K562 (cell line): Measurements from ENCODE around the gene APBB2. TPM values are rescaled to one million over a fixed set of nuclear protein-coding genes. Genes with fewer than 3 reads are reported as not detected.

Experiments used
- ATAC-seq: fragments of 200-7000 bp; cut with Tn5 transposase; 3 replicates; pipeline ENCODE4 v1.9.1; 2020; ENCODE audit warnings: moderate library complexity
- BruUV-seq: library from RNA; stranded (reverse); fragments of 400-500 nt; replicated peaks from 2 replicates; lab custom pipeline; 2021; lab: Mats Ljungman, UMichigan
- CTCF ChIA-PET: fragments of 300-600 bp; formaldehyde crosslinking; extraction: SDS; loops from one replicate; lab custom pipeline; 2021; ENCODE audit warnings: low intra/inter-chr PET ratio; lab: Yijun Ruan, JAX
- POLR2A ChIA-PET: fragments of 300-600, 350-650 bp; sonication (Branson Sonifier 250); formaldehyde crosslinking; extraction: SDS; loops from one replicate; lab custom pipeline; 2021; ENCODE audit warnings: antibody characterized with exemption, inconsistent platforms; lab: Yijun Ruan, JAX
- DNase-seq, 4 experiments: peaks; one replicate each; pipeline versions ENCODE4 v3.0.0 to v3.0.0-alpha.2; 2011 to 2018; ENCODE audit warnings: low spot score in 3 of 4, mixed read lengths in 3 of 4; ENCODE audit errors: extremely low read depth in 1 of 4
- FAIRE-seq: peaks from 2 replicates; lab custom pipeline; 2011; peaks lifted over from hg19 to GRCh38; lab: Jason Lieb, UNC
- H2AFZ ChIP-seq: 2 replicates; pipeline ENCODE4 v1.6.0; 2011; ENCODE audit warnings: low read depth, low read length, control low read depth, inconsistent platforms
- H3K27ac ChIP-seq: fragments of 200-600 bp; 3 replicates; pipeline ENCODE4 v1.8.0; 2011; ENCODE audit warnings: low read depth, mild to moderate bottlenecking, control low read depth, inconsistent platforms, low read length, moderate library complexity, mixed read lengths; ENCODE audit errors: extremely low read depth
- H3K27me3 ChIP-seq, 2 experiments: fragments of 300-600 bp in 1 of 2; 2 replicates in 1 of 2; 3 replicates in 1 of 2; pipeline versions ENCODE4 v1.6.0 to v1.8.0; 2011; ENCODE audit warnings: inconsistent platforms in 2 of 2, low read length in 2 of 2, mild to moderate bottlenecking in 1 of 2, mixed read lengths in 1 of 2, moderate library complexity in 1 of 2; ENCODE audit not compliant: control insufficient read depth in 2 of 2, insufficient read depth in 2 of 2
- H3K36me3 ChIP-seq: fragments of 300-600 bp; 3 replicates; pipeline ENCODE4 v1.8.0; 2011; ENCODE audit warnings: mild to moderate bottlenecking, low read length, inconsistent platforms; ENCODE audit not compliant: control insufficient read depth, insufficient read depth
- H3K4me1 ChIP-seq, 2 experiments: fragments of 200-600 bp in 1 of 2; replicated peaks in 1 of 2; 2 replicates in 1 of 2; 3 replicates in 1 of 2; pipeline versions ENCODE4 v1.5.1 to v1.8.0; 2011; ENCODE audit warnings: inconsistent platforms in 2 of 2, low read length in 2 of 2, mild to moderate bottlenecking in 1 of 2, mixed read lengths in 1 of 2, moderate library complexity in 1 of 2; ENCODE audit not compliant: control insufficient read depth in 2 of 2, insufficient read depth in 2 of 2
- H3K4me2 ChIP-seq: 2 replicates; pipeline ENCODE4 v1.6.1; 2011; ENCODE audit warnings: low read length, control low read depth, inconsistent platforms, mixed read lengths; ENCODE audit not compliant: insufficient read depth
- H3K4me3 ChIP-seq: fragments of 200-600 bp; sonication (generic), shearing (Covaris generic); 2 replicates; pipeline ENCODE4 v1.5.1; 2016; ENCODE audit warnings: control low read depth, inconsistent platforms
- H3K79me2 ChIP-seq: fragments of 200-600 bp; 3 replicates; pipeline ENCODE4 v1.8.0; 2011; ENCODE audit warnings: low read length, inconsistent platforms; ENCODE audit not compliant: control insufficient read depth, insufficient read depth
- H3K9ac ChIP-seq, 2 experiments: 2 replicates each; pipeline versions ENCODE4 v1.6.0 to v1.6.1; 2011; ENCODE audit warnings: low read depth in 2 of 2, low read length in 2 of 2, control low read depth in 1 of 2, inconsistent platforms in 1 of 2, mild to moderate bottlenecking in 1 of 2, mixed read lengths in 1 of 2; ENCODE audit not compliant: insufficient read depth in 1 of 2
- H3K9me1 ChIP-seq: one replicate; pipeline ENCODE4 v1.6.0; 2011; ENCODE audit warnings: inconsistent platforms, mild to moderate bottlenecking, low read length, moderate library complexity; ENCODE audit not compliant: control insufficient read depth, insufficient read depth
- H3K9me3 ChIP-seq: replicated peaks from 2 replicates; pipeline ENCODE4 v1.5.1; 2011; ENCODE audit warnings: low read depth, low read length, inconsistent platforms; ENCODE audit not compliant: control insufficient read depth, insufficient read depth
- H4K20me1 ChIP-seq: replicated peaks from 2 replicates; pipeline ENCODE4 v1.6.1; 2011; ENCODE audit warnings: low read length, inconsistent platforms, mixed read lengths; ENCODE audit not compliant: control insufficient read depth, insufficient read depth
- BCL6 ChIP-seq: fragments of 250-450 bp; sonication (Bioruptor Pico); IDR thresholded peaks from 2 replicates; pipeline ENCODE4 v1.4.0; 2020
- MCM2 ChIP-seq: fragments of 450-650 bp; IDR thresholded peaks from 2 replicates; pipeline ENCODE4 v1.6.1; 2017; ENCODE audit warnings: low read depth, mild to moderate bottlenecking
- PCBP2 ChIP-seq: fragments of 200-400 bp; formaldehyde crosslinking; IDR thresholded peaks from 2 replicates; pipeline ENCODE4 v1.6.1; 2018; ENCODE audit warnings: low read length, low read depth, mild to moderate bottlenecking, moderate library complexity; ENCODE audit not compliant: poor library complexity, severe bottlenecking
- ZBTB8A ChIP-seq: fragments of 450-650 bp; IDR thresholded peaks from 2 replicates; pipeline ENCODE4 v1.6.1; 2018; ENCODE audit warnings: mild to moderate bottlenecking, moderate library complexity; ENCODE audit not compliant: partially characterized antibody
- ZNF274 ChIP-seq: IDR thresholded peaks from 2 replicates; pipeline ENCODE4 v1.6.1; 2011; ENCODE audit warnings: low read depth, mild to moderate bottlenecking, low read length, moderate library complexity, borderline replicate concordance
- WGBS: fragments of 100-300 bp; shearing (Covaris generic); methylation state at CpG from one replicate; pipeline ENCODE4 v1.1.6; 2016; ENCODE audit warnings: low coverage, mixed read lengths; ENCODE audit not compliant: insufficient coverage; ENCODE audit errors: missing lambda C conversion rate; 5-methylcytosine and 5-hydroxymethylcytosine counted together
- in situ Hi-C: fragments of 300-500 bp; cut with MboI; formaldehyde crosslinking; loops from 4 replicates; pipeline ENCODE4 v1.15.0; 2018; ENCODE audit warnings: inconsistent platforms, mixed read lengths
- intact Hi-C: fragments of 100-400 bp; cut with micrococcal nuclease; formaldehyde crosslinking; loops from 2 replicates; pipeline ENCODE4 v1.14.2; 2022
- polyA plus RNA-seq, 8 experiments: library from polyadenylated mRNA; depleted of rRNA in 4 of 8; stranded (reverse) in 5 of 8; unstranded in 3 of 8; fragments of >200 nt; fragmentation: Nextera tagmentation in 2 of 8; fragmentation: Illumina TruSeq in 1 of 8; extraction: Ambion mirVana in 2 of 8; extraction: Trizol in 1 of 8; gene quantifications; 2 replicates each; pipeline versions ENCODE4 v1.2.1 to v1.2.3, GENCODE V29; 2011 to 2014; ENCODE audit warnings: inconsistent platforms in 1 of 8, missing spikeins in 1 of 8
- total RNA-seq, 7 experiments: library from RNA; depleted of rRNA in 6 of 7; stranded (reverse); fragments of >200 nt in 6 of 7; fragmentation: Illumina TruSeq in 2 of 7; extraction: Trizol in 2 of 7; gene quantifications; 2 replicates each; pipeline versions ENCODE4 v1.2.1 to v1.2.3, GENCODE V29; 2011 to 2021; ENCODE audit warnings: low replicate concordance in 1 of 7

The APBB2 gene
- total and polyA plus RNA-seq, 9 of the 15 experiments (the other 6 are each of a cell fraction or from before 2014, with no cell fraction given), result 0.08 to 2.1 (median 1.4) TPM

- no peaks in the 10 kb centered on the region for H3K36me3 ChIP-seq
- no peaks in the 10 kb centered on the region for H3K9me3 ChIP-seq
- no peak overlapping the region for H3K4me3 ChIP-seq
- H3K79me2 ChIP-seq, result no peaks in the 10 kb centered on the region
- no peaks in the 10 kb centered on the region; the same call in 1 of the 2 replicates for H4K20me1 ChIP-seq
- in situ Hi-C loops (no loop called here), intact Hi-C loops (no loop called here)
- H3K4me1 ChIP-seq, result no peaks in the 10 kb centered on the region
- H3K27ac ChIP-seq, result no peak overlapping the region
- no peak overlapping the region for H3K4me2 ChIP-seq
- H3K9ac ChIP-seq, result no peak overlapping the region
- no TSS peak for BruUV-seq
- DNase-seq (no peak), ATAC-seq (no peak), FAIRE-seq (no peak)
- no peak overlapping the region for H2AFZ ChIP-seq
- WGBS, result 3% methylated on average over 9 of the region's 10 CpGs
- ChIA-PET CTCF (no interaction called here), POLR2A (no interaction called here)
- peaks cover 0 to 6% of the 10 kb centered on the region in 2 experiments; a peak in 3 of 5 replicates for H3K27me3 ChIP-seq
- H3K9me1 ChIP-seq, result no peaks in the 10 kb centered on the region
- no peak for TF ChIP-seq PCBP2
- TF ChIP-seq BCL6, result no peak
- TF ChIP-seq ZBTB8A, result no peak
- no peak for TF ChIP-seq MCM2
Observed at GRCh38 chr4:41160012-41160789, 54.1 kb downstream of the APBB2 start.

GRCh38 chr4:41158756-41159155 lies 55.6 kb downstream of the APBB2 start:
- no peaks in the 10 kb centered on the region; the same call in 1 of the 2 replicates for H4K20me1 ChIP-seq
- H3K9ac ChIP-seq, result no peak overlapping the region
- no peaks in the 10 kb centered on the region for H3K36me3 ChIP-seq
- intact Hi-C loops, result no loop called here
- 0% methylated on average over 5 of the region's 5 CpGs for WGBS
- no TSS peak for BruUV-seq
- ATAC-seq (no peak), FAIRE-seq (no peak), DNase-seq (no peak)
- ChIA-PET CTCF (no interaction called here), POLR2A (no interaction called here)
- no peaks in the 10 kb centered on the region for H3K79me2 ChIP-seq
- peaks cover 0 to 6% of the 10 kb centered on the region in 2 experiments; a peak in 3 of 5 replicates for H3K27me3 ChIP-seq
- H3K27ac ChIP-seq, result no peak overlapping the region
- H3K9me3 ChIP-seq, result no peaks in the 10 kb centered on the region
- in situ Hi-C loops, result no loop called here
- H2AFZ ChIP-seq, result no peak overlapping the region
- no peak overlapping the region for H3K4me3 ChIP-seq
- H3K4me2 ChIP-seq, result no peak overlapping the region
- no peaks in the 10 kb centered on the region for H3K9me1 ChIP-seq
- H3K4me1 ChIP-seq, result no peaks in the 10 kb centered on the region
- no peak for TF ChIP-seq ZNF274
